ENCODE measurements around the gene PNMA6E. TPM values are rescaled to one million over a fixed set of nuclear protein-coding genes. Genes with fewer than 3 reads are reported as not detected.
"Not testable (repeated sequence)": the region's sequence is repeated elsewhere in the genome, so short reads cannot be mapped to it uniquely, and the experiment has no call there.

The PNMA6E gene
- total RNA-seq, 4 donors from 2014 or later, result not detected

- no peak overlapping the region for H3K4me3 ChIP-seq
- no peaks in the 10 kb centered on the region for H3K4me1 ChIP-seq
- H3K27ac ChIP-seq, result no peak overlapping the region
- no peaks in the 10 kb centered on the region for H3K36me3 ChIP-seq
- TF ChIP-seq POLR2A (IDR thresholded peaks at IDR 0.05) (no peak), CTCF (IDR thresholded peaks at IDR 0.05) (no peak)
- H3K9me3 ChIP-seq, result no peaks in the 10 kb centered on the region
- no peak for DNase-seq
- no peaks in the 10 kb centered on the region for H3K27me3 ChIP-seq
These were observed 3.7 kb downstream of the PNMA6E start for GRCh38 chrX:153397256-153397960.

- TF ChIP-seq POLR2A (IDR thresholded peaks at IDR 0.05) (no peak), CTCF (IDR thresholded peaks at IDR 0.05) (no peak)
- no peaks in the 10 kb centered on the region for H3K27me3 ChIP-seq
- no peaks in the 10 kb centered on the region for H3K36me3 ChIP-seq
- H3K9me3 ChIP-seq, result no peaks in the 10 kb centered on the region
- H3K27ac ChIP-seq, result no peak overlapping the region
- no peak overlapping the region for H3K4me3 ChIP-seq
- no peak for DNase-seq
- no peaks in the 10 kb centered on the region for H3K4me1 ChIP-seq
These were observed 4.6 kb downstream of the PNMA6E start for GRCh38 chrX:153396320-153397195.

- Histone ChIP-seq H3K36me3 (no peaks in the 10 kb centered on the region), H3K4me1 (no peaks in the 10 kb centered on the region), H3K27me3 (no peaks in the 10 kb centered on the region), H3K27ac (no peak overlapping the region), H3K4me3 (no peak overlapping the region), H3K9me3 (no peaks in the 10 kb centered on the region)
- TF ChIP-seq POLR2A (IDR thresholded peaks at IDR 0.05) (no peak), CTCF (IDR thresholded peaks at IDR 0.05) (no peak)
- no peak for DNase-seq
These were observed 5.4 kb downstream of the PNMA6E start for GRCh38 chrX:153395613-153396319.

GRCh38 chrX:153394612-153395011 is 6.5 kb downstream of the PNMA6E start:
- no peak for TF ChIP-seq POLR2A (IDR thresholded peaks at IDR 0.05)
- TF ChIP-seq CTCF (IDR thresholded peaks at IDR 0.05), result no peak
- Histone ChIP-seq H3K36me3 (no peaks in the 10 kb centered on the region), H3K9me3 (no peaks in the 10 kb centered on the region), H3K4me1 (no peaks in the 10 kb centered on the region), H3K4me3 (no peak overlapping the region), H3K27me3 (no peaks in the 10 kb centered on the region), H3K27ac (no peak overlapping the region)
- DNase-seq, result no peak

- TF ChIP-seq CTCF (IDR thresholded peaks at IDR 0.05), result no peak
- no peak for TF ChIP-seq POLR2A (IDR thresholded peaks at IDR 0.05)
- Histone ChIP-seq H3K9me3 (no peaks in the 10 kb centered on the region), H3K4me1 (no peaks in the 10 kb centered on the region), H3K27me3 (no peaks in the 10 kb centered on the region), H3K4me3 (no peak overlapping the region), H3K27ac (no peak overlapping the region), H3K36me3 (no peaks in the 10 kb centered on the region)
- peak in 1 of 3 donors; percentile 36 for DNase-seq
These were observed 8.4 kb downstream of the PNMA6E start for GRCh38 chrX:153392642-153393321.

GRCh38 chrX:153389460-153389768 is 11.7 kb downstream of the PNMA6E start:
- not testable (repeated sequence) for DNase-seq, H3K9me3 ChIP-seq, H3K36me3 ChIP-seq, H3K4me1 ChIP-seq, H3K4me3 ChIP-seq, H3K27ac ChIP-seq, H3K27me3 ChIP-seq
